Mucosa of stomach (tissue), 1 donor: Measurements from ENCODE around the gene ADCY1.
"Not testable (repeated sequence)": the region's sequence is repeated elsewhere in the genome, so short reads cannot be mapped to it uniquely, and the experiment has no call there.

Source experiments
- H3K27me3 ChIP-seq: one replicate; pipeline ENCODE4 v1.7.0; 2013; ENCODE audit warnings: mild to moderate bottlenecking, low read length; ENCODE audit not compliant: control insufficient read depth, insufficient read depth
- H3K36me3 ChIP-seq: one replicate; pipeline ENCODE4 v1.7.0; 2013; ENCODE audit warnings: low read length; ENCODE audit not compliant: control insufficient read depth, insufficient read depth
- H3K4me1 ChIP-seq: one replicate; pipeline ENCODE4 v1.7.0; 2013; ENCODE audit warnings: mild to moderate bottlenecking, low read length; ENCODE audit not compliant: control insufficient read depth, insufficient read depth
- H3K4me3 ChIP-seq: one replicate; pipeline ENCODE4 v1.7.0; 2013; ENCODE audit warnings: low read length
- H3K9ac ChIP-seq: one replicate; pipeline ENCODE4 v1.7.0; 2013; ENCODE audit warnings: mild to moderate bottlenecking, low read length, moderate library complexity
- H3K9me3 ChIP-seq: one replicate; pipeline ENCODE4 v1.7.0; 2013; ENCODE audit warnings: mild to moderate bottlenecking, low read length, moderate library complexity; ENCODE audit not compliant: control insufficient read depth
- donor health status: Pancreatic carcinoma.

Gene ADCY1

DNA sequence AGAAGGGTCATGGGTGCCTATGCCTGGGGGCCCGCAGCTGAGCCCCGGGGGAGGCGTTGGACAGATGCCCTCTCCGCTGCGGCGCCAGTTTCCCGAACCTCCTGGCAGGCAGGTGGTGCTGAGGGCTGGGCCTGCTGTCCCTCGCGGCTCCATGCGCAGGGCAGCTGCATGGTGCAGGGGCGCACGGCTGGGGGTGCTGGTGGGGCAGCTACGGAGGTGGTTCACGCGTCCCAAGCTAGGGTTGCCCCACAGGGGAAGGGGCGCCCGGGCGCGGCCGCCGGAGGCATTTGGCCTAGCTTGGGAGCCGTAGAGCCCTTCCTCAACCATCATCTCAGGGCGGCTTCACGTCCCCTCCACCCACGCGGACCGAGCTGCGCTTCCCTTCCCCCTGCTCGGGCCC is 152.7 kb downstream of the ADCY1 start:
- no peak overlapping the region for H3K9ac ChIP-seq
- no peak overlapping the region for H3K4me3 ChIP-seq
- no peaks in the 10 kb centered on the region for H3K27me3 ChIP-seq
- H3K4me1 ChIP-seq: no peaks in the 10 kb centered on the region
- no peaks in the 10 kb centered on the region for H3K36me3 ChIP-seq
- H3K9me3 ChIP-seq: no peaks in the 10 kb centered on the region

DNA sequence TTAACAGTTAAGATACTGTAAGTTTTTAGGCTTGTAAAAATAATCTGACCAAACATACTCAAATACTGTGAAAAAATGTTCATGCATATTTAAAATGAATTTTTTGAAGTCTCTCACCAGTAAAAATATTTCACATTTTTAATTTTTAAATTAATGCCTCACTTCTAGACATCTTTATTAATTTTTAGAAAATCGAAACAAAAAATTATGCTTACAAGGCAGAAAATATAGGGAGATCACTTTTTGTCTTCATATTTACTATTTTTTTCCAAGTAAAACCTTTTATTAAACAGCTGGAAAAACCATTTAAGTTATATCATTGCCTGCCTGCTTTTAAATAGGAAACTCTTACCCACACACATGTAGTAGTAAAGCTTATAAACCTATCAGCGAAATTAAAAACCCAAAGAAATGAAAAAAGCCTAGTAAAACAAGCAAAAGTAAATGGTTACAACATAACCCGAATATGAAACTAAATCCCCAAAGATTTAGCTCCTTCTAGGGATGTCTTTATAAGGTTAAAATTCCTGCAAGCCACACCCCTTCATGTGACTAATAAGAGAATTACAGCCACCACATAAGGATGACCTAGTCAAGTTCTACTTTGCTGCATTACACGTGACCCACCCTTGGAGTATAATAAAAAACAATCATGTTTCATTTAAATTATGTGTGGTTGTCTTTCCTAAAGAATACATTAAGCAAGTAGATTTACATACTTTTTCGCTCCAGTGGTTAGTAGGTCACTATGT is 157.7 kb downstream of the ADCY1 start:
- not testable (repeated sequence) for H3K9me3 ChIP-seq, H3K4me1 ChIP-seq, H3K36me3 ChIP-seq, H3K9ac ChIP-seq, H3K27me3 ChIP-seq, H3K4me3 ChIP-seq

DNA sequence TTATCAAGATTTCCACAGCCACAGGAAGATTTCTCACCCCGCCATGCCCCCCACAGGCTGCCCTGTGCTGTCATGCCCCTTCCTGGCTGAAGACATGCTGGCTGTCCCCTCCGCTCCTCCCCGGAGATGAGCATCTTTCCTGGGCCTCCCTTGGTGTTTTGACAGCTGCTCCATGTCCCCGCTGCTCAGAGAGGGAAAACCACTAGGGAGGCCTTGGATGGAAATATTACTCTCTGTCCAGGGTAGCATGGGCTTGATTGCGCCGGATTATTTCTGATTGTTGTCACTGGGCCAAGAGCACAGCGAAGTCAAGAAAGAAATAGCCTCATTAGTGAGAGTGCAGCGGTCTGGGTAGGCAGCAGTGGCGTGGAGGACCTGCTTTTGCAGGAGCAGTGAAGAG is 164.8 kb downstream of the ADCY1 start:
- not testable (repeated sequence) for H3K9ac ChIP-seq, H3K4me3 ChIP-seq, H3K9me3 ChIP-seq, H3K27me3 ChIP-seq, H3K4me1 ChIP-seq, H3K36me3 ChIP-seq

DNA sequence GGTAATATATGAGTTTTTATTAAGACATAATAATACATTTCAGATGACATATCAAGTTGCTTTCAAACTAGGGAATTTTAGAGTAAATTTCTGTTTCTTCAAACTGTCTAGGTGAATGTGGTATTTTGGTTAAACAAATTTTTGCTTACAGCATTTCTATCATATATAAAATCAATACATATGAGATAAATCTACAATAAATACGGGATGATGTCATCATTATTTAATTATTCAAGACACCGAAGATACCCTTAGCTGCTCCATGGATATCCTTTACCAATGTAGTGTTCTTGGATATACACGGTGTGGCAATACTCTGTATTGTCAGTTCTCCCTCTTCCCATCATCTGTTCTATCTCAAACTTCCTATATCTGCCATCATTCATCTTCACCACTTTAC is 166.4 kb downstream of the ADCY1 start:
- not testable (repeated sequence) for H3K27me3 ChIP-seq, H3K9ac ChIP-seq, H3K4me3 ChIP-seq, H3K9me3 ChIP-seq, H3K36me3 ChIP-seq, H3K4me1 ChIP-seq

DNA sequence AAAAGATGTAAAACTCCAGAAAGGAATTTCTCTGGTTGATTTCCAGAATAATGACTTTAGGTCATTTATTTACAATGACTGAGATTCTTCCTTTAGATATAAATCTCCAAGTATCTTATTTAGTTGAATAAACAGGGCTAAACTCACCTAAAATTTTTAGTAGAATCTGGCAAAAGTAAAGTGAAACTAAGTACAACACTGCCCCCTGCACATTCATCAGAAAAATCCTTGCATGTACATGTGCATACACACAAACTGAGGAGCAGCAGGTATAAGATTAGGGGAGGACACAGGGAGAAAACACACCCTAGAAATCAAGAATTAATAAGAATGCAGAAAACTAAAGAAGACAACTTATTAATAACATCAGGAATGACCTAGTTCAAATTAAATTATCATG is 174.8 kb downstream of the ADCY1 start:
- H3K36me3 ChIP-seq, H3K9ac ChIP-seq, H3K9me3 ChIP-seq, H3K4me3 ChIP-seq, H3K27me3 ChIP-seq, H3K4me1 ChIP-seq: not testable (repeated sequence)

DNA sequence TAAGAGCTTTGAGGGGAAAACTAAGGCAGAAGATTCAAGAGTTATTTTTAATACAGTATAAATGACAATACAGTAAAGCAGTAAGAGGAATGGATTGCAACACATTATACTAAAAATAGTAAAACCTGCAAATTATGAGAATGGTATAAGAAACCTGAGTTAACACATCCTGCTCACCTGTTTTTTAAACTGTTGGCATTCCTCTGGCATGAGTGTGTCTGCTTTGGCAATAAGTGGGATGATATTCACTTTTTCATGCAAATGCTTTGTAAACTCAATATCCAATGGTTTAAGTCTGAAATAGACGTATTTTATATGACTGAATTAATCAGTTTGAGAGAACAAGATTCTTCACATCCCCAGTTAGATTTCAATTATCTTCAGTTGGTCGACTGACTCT is 177.2 kb downstream of the ADCY1 start:
- H3K36me3 ChIP-seq, H3K9me3 ChIP-seq: not testable (repeated sequence)

DNA sequence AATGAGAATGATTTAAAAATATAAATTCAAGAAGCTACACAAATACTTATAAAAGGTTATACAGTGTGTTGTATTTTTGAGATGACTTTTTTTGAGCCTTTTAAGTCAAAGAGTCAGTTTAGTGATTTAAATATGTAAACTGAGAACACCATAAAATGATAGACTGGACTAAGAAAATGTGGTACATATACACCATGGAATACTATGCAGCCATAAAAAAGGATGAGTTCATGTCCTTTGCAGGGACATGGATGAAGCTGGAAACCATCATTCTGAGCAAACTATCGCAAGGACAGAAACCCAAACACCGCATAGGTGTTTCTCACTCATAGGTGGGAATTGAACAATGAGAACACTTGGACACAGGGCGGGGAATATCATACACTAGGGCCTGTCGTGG is 182.2 kb downstream of the ADCY1 start:
- H3K4me3 ChIP-seq, H3K27me3 ChIP-seq, H3K9me3 ChIP-seq, H3K36me3 ChIP-seq, H3K9ac ChIP-seq, H3K4me1 ChIP-seq: not testable (repeated sequence)

More for the DNA sequence above, 177.2 kb downstream of the ADCY1 start:
- H3K4me3 ChIP-seq, H3K27me3 ChIP-seq, H3K4me1 ChIP-seq, H3K9ac ChIP-seq: not testable (repeated sequence)

DNA sequence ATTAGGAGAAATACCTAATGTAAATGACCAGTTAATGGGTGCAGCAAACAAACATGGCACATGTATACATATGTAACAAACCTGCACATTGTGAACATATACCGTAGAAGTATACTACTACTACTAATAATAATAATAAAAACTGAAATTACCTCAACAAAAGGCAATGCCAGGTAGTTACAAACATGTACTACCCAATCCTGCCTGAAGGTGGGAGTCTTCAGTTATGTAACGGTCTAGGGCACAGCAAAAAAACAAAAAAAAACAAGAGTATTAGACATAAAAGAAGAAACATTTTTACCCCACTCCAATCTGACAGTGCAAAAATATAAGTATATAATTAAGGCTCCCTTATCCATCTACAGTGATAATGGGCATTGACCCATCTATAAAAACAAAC is 182.6 kb downstream of the ADCY1 start:
- H3K4me1 ChIP-seq, H3K36me3 ChIP-seq, H3K9ac ChIP-seq, H3K27me3 ChIP-seq, H3K4me3 ChIP-seq, H3K9me3 ChIP-seq: not testable (repeated sequence)

DNA sequence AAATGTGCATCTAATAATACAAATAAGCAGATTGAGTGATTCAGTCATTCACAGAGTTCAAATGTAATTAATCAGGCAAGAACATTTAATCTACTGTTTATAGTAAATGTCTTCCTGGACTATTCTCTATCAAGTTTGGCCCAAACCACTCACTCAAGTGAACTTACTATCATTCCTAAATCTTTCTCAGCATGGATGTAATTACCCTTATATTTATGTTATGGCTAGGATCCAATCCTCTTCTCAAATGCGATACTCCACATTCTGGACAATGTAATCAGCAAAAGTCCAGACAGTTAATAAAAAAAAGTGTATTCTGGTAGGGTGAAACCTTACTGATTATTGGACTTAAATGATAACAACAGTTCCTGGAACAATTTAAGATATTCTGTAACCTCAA is 185.3 kb downstream of the ADCY1 start:
- H3K9me3 ChIP-seq, H3K27me3 ChIP-seq, H3K36me3 ChIP-seq, H3K9ac ChIP-seq, H3K4me3 ChIP-seq, H3K4me1 ChIP-seq: not testable (repeated sequence)

DNA sequence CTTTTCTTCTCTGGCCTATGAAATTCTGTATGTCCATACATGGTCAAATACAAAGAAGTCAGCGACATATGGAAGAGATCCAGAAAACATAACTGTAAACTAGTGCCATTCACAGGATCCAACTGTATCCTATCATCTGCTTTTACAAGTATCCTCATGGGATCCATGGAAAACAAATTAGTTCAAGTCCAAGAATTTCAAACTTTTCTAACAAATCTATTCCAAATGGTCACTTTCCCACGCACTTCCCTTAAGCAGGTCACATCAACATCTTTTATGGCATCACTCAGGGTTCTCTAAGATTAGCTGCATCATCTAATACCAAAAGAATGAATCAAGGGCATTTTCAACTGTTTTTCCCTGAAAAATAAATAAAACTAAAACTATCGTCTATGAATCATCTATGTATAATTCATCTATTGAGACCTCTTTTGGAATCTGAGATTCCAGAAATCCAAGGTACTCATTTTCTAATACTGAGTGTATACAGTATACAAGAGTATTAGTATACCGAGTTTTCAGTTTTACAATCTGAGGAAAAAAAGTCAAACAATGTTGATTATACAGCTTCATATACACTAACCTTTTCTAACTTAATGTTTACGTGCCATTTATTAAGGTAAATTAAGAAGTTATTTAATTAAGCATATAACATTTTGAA is 187.5 kb downstream of the ADCY1 start:
- not testable (repeated sequence) for H3K4me3 ChIP-seq, H3K36me3 ChIP-seq, H3K27me3 ChIP-seq, H3K4me1 ChIP-seq, H3K9ac ChIP-seq, H3K9me3 ChIP-seq

DNA sequence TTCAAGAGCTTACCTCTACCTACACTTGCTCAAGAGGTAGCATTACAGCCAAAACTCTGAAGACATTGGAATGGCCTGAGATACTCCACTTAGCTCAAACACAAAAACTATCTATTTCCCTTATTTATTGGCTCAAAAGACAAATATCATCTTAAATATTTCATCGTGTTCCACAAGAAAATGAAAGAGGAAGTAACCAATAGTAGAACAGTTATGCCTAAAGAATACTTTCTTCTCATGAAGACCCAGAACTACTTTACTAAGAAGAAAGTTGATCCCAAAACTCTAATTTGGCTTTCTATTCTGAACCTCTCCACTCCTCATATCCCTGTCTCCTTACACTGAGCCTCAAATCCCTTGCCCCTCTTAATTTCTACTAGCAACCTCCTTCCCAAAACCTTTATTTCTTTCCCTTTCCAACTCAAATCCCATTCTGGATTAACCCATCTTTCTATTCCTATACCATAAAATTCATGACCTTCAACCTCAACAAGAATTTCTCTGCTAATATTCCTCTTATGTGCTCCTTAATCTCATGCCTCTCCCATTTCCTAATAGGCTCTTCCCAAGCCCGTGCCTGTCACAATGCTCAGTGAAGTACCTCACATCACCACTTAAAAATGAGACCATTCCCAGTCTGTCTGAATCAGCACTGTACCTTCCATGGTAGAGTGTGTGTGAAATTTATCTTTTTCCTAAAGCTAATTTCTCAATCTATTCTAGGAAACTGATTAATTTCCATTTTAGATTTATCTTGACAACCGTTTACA is 188.2 kb downstream of the ADCY1 start:
- H3K4me1 ChIP-seq, H3K4me3 ChIP-seq, H3K27me3 ChIP-seq, H3K9ac ChIP-seq, H3K9me3 ChIP-seq, H3K36me3 ChIP-seq: not testable (repeated sequence)

DNA sequence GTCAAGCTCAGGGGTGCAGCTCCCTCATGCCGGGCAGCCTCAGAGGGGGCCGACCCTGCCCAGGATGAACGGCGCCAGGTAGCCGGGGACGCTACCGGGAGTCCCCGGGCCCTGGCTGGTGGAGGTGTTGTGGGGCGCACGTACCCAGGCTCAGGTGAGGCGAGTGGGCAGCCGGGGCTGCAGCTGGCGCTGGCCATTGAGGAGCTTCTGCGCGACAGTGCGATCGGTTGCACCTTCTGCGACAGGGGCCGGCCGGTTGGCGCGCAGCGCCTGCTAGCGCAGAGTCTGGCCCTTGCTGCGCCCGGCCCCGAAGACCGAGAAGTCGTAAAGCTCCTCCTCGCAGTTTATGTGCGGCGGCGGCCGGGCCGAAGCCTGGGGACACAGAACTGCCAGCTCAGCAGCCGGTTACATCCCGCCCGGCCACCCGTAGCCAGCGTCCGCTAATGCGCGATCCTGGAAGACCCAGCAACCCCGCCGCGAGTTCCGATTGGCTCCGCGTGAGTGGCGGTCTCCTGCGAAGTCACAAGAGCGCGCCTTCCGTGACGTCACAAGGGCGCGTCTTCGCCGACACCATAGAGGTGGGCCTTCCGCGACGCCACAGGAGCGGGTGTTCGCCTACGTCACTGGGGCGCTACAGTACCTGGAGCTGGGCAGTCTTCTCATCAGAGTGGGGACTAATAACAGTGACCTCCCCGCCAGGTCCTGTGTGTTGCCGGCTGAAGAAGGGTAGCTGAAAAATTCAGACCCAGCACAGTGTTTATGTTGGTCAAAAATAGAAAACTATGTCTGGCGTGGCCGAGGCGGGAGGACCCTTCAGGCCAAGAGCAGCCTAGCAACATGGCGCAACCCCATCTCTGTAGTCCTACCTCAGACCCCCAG is 194.6 kb downstream of the ADCY1 start:
- peak overlapping the region; percentile 20 for H3K4me3 ChIP-seq
- not testable (repeated sequence) for H3K27me3 ChIP-seq, H3K9me3 ChIP-seq, H3K36me3 ChIP-seq, H3K4me1 ChIP-seq
- H3K9ac ChIP-seq: peak overlapping the region; percentile 87
